ENCODE results near the gene RAP2A.

Gene RAP2A

DNA sequence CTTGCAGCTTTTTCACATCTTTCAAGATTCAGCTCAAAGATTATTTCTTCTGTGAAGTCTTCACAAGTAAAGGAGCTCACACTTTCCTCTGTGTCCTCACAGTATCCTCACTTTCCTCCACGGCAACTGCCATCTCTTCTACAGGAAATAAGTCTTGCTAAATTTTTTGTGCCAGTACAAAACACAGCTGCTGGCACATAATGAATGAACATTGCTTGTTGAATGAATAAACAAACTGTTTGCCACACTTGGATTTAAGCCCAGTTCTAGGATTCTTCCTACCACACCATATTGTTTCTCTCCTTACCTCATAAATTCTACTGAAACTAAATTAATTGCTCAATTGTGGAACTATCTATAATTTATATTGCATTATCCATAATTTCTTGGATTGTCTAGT, 59.5 kb downstream of the RAP2A start:
- Histone ChIP-seq H3K4me3 (ENCODE audit: low read length in 2 of 2) (no peak overlapping the region), H3K27me3 (ENCODE audit: control insufficient read depth in 1 of 2, insufficient read depth in 2 of 2, low read length in 2 of 2) (no peaks in the 10 kb centered on the region), H3K9me3 (ENCODE audit: control insufficient read depth in 2 of 2, low read length in 2 of 2) (peaks cover 0 to 7% of the 10 kb centered on the region in 2 donors), H3K27ac (ENCODE audit: low read length) (no peak overlapping the region), H3K9ac (ENCODE audit: low read length in 2 of 2) (no peak overlapping the region), H3K4me1 (ENCODE audit: control insufficient read depth, insufficient read depth, low read length) (no peaks in the 10 kb centered on the region), H3K36me3 (ENCODE audit: control insufficient read depth in 2 of 2, insufficient read depth in 2 of 2, low read length in 2 of 2) (no peaks in the 10 kb centered on the region)

- Histone ChIP-seq H3K4me1 (ENCODE audit: control insufficient read depth, insufficient read depth, low read length) (no peaks in the 10 kb centered on the region), H3K27ac (ENCODE audit: low read length) (no peak overlapping the region), H3K36me3 (ENCODE audit: control insufficient read depth in 2 of 2, insufficient read depth in 2 of 2, low read length in 2 of 2) (no peaks in the 10 kb centered on the region), H3K4me3 (ENCODE audit: low read length in 2 of 2) (no peak overlapping the region), H3K27me3 (ENCODE audit: control insufficient read depth in 1 of 2, insufficient read depth in 2 of 2, low read length in 2 of 2) (no peaks in the 10 kb centered on the region), H3K9ac (ENCODE audit: low read length in 2 of 2) (no peak overlapping the region), H3K9me3 (ENCODE audit: control insufficient read depth in 2 of 2, low read length in 2 of 2) (peaks cover 0 to 7% of the 10 kb centered on the region in 2 donors)
Measured at GRCh38 chr13:97495678-97496077, 61.7 kb downstream of the RAP2A start.

DNA sequence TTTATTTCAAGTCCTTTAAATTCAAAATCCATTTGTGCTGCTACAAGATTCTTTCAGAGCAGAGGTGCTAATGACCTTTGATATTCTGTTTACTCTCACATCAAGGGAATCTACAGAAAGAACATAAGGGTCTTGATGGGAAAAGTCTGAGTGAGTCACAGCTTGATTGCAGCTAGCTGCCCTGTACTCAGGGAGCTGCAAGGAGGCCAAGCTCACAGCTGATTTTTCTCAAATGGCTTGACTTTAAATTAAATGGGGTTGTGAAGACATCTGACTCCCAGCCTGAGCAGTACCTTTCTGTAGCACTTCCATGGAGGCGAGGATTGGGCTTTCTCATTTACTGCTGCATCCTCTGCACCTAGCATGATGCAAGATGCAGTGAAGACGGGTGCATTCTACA, 62.5 kb downstream of the RAP2A start:
- Histone ChIP-seq H3K9ac (ENCODE audit: low read length in 2 of 2) (no peak overlapping the region), H3K4me1 (ENCODE audit: control insufficient read depth, insufficient read depth, low read length) (no peaks in the 10 kb centered on the region), H3K4me3 (ENCODE audit: low read length in 2 of 2) (no peak overlapping the region), H3K9me3 (ENCODE audit: control insufficient read depth in 2 of 2, low read length in 2 of 2) (peaks cover 0 to 6% of the 10 kb centered on the region in 2 donors), H3K27ac (ENCODE audit: low read length) (no peak overlapping the region), H3K36me3 (ENCODE audit: control insufficient read depth in 2 of 2, insufficient read depth in 2 of 2, low read length in 2 of 2) (no peaks in the 10 kb centered on the region), H3K27me3 (ENCODE audit: control insufficient read depth in 1 of 2, insufficient read depth in 2 of 2, low read length in 2 of 2) (no peaks in the 10 kb centered on the region)

DNA sequence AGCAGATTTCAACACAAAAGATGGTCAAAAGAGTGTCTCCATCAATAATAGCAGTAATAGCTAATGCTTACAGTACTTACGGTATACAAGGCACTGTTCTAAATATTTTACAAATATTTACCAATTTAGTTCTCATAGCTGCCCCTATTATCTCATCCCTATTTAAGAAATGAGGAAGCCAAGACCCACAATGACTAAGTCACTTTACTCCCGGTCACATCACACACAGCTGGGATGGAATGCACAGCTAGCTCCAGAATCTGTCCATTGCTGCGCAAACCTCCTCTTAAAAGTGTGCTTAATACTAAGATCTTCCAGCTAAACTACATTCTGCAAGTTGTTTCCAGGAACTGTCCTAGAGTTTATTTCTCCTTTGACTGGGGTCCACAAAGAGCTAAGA, 63.4 kb downstream of the RAP2A start:
- no peak overlapping the region for H3K9ac ChIP-seq (ENCODE audit: low read length in 2 of 2)
- no peak overlapping the region for H3K27ac ChIP-seq (ENCODE audit: low read length)
- H3K4me1 ChIP-seq (ENCODE audit: control insufficient read depth, insufficient read depth, low read length), result peaks cover 2% of the 10 kb centered on the region
- H3K36me3 ChIP-seq (ENCODE audit: control insufficient read depth in 2 of 2, insufficient read depth in 2 of 2, low read length in 2 of 2), result no peaks in the 10 kb centered on the region
- no peak overlapping the region for H3K4me3 ChIP-seq (ENCODE audit: low read length in 2 of 2)
- H3K9me3 ChIP-seq (ENCODE audit: control insufficient read depth in 2 of 2, low read length in 2 of 2), result peaks cover 0 to 2% of the 10 kb centered on the region in 2 donors
- no peaks in the 10 kb centered on the region for H3K27me3 ChIP-seq (ENCODE audit: control insufficient read depth in 1 of 2, insufficient read depth in 2 of 2, low read length in 2 of 2)

- H3K4me3 ChIP-seq (ENCODE audit: low read length in 2 of 2), result no peak overlapping the region
- no peaks in the 10 kb centered on the region for H3K27me3 ChIP-seq (ENCODE audit: control insufficient read depth in 1 of 2, insufficient read depth in 2 of 2, low read length in 2 of 2)
- H3K4me1 ChIP-seq (ENCODE audit: control insufficient read depth, insufficient read depth, low read length), result peaks cover 4% of the 10 kb centered on the region
Measured at GRCh38 chr13:97498419-97498818, 64.5 kb downstream of the RAP2A start.

GRCh38 chr13:97499181-97499580, 65.2 kb downstream of the RAP2A start:
- Histone ChIP-seq H3K9ac (ENCODE audit: low read length in 2 of 2) (no peak overlapping the region), H3K9me3 (ENCODE audit: control insufficient read depth in 2 of 2, low read length in 2 of 2) (no peaks in the 10 kb centered on the region), H3K27me3 (ENCODE audit: control insufficient read depth in 1 of 2, insufficient read depth in 2 of 2, low read length in 2 of 2) (no peaks in the 10 kb centered on the region), H3K27ac (ENCODE audit: low read length) (no peak overlapping the region), H3K4me1 (ENCODE audit: control insufficient read depth, insufficient read depth, low read length) (peaks cover 4% of the 10 kb centered on the region), H3K36me3 (ENCODE audit: control insufficient read depth in 2 of 2, insufficient read depth in 2 of 2, low read length in 2 of 2) (no peaks in the 10 kb centered on the region), H3K4me3 (ENCODE audit: low read length in 2 of 2) (no peak overlapping the region)

More at GRCh38 chr13:97498419-97498818, 64.5 kb downstream of the RAP2A start:
- no peaks in the 10 kb centered on the region for H3K36me3 ChIP-seq (ENCODE audit: control insufficient read depth in 2 of 2, insufficient read depth in 2 of 2, low read length in 2 of 2)
- H3K9ac ChIP-seq (ENCODE audit: low read length in 2 of 2), result no peak overlapping the region
- no peaks in the 10 kb centered on the region for H3K9me3 ChIP-seq (ENCODE audit: control insufficient read depth in 2 of 2, low read length in 2 of 2)
- no peak overlapping the region for H3K27ac ChIP-seq (ENCODE audit: low read length)

DNA sequence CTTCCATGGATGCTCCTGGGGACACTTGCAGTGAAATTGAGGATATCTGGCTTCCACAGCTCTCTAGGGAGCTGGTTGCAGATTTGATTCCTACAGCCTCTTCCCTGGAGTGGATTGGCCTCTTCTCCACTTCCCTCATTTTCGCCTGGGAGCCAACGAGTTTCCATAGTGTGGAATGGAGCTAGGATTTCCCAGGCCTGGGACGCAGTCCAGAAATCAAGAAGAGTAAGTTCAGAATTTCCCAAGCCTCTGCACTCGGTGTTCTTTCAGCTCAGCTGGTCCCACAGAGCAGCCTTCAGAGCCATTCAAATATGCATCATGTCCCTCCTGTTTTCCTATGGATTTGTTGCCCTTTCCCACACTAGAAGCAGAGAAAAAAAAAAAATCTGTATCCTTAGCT, 68.2 kb downstream of the RAP2A start:
- Histone ChIP-seq H3K27me3 (ENCODE audit: control insufficient read depth in 1 of 2, insufficient read depth in 2 of 2, low read length in 2 of 2) (no peaks in the 10 kb centered on the region), H3K27ac (ENCODE audit: low read length) (no peak overlapping the region), H3K9me3 (ENCODE audit: control insufficient read depth in 2 of 2, low read length in 2 of 2) (no peaks in the 10 kb centered on the region), H3K9ac (ENCODE audit: low read length in 2 of 2) (no peak overlapping the region), H3K4me1 (ENCODE audit: control insufficient read depth, insufficient read depth, low read length) (peaks cover 4% of the 10 kb centered on the region), H3K36me3 (ENCODE audit: control insufficient read depth in 2 of 2, insufficient read depth in 2 of 2, low read length in 2 of 2) (no peaks in the 10 kb centered on the region), H3K4me3 (ENCODE audit: low read length in 2 of 2) (no peak overlapping the region)

GRCh38 chr13:97502706-97503105, 68.7 kb downstream of the RAP2A start:
- H3K9me3 ChIP-seq (ENCODE audit: control insufficient read depth in 2 of 2, low read length in 2 of 2), result no peaks in the 10 kb centered on the region
- H3K27ac ChIP-seq (ENCODE audit: low read length), result no peak overlapping the region
- H3K4me3 ChIP-seq (ENCODE audit: low read length in 2 of 2), result no peak overlapping the region
- H3K27me3 ChIP-seq (ENCODE audit: control insufficient read depth in 1 of 2, insufficient read depth in 2 of 2, low read length in 2 of 2), result no peaks in the 10 kb centered on the region
- H3K36me3 ChIP-seq (ENCODE audit: control insufficient read depth in 2 of 2, insufficient read depth in 2 of 2, low read length in 2 of 2), result no peaks in the 10 kb centered on the region
- peaks cover 4% of the 10 kb centered on the region for H3K4me1 ChIP-seq (ENCODE audit: control insufficient read depth, insufficient read depth, low read length)
- no peak overlapping the region for H3K9ac ChIP-seq (ENCODE audit: low read length in 2 of 2)

DNA sequence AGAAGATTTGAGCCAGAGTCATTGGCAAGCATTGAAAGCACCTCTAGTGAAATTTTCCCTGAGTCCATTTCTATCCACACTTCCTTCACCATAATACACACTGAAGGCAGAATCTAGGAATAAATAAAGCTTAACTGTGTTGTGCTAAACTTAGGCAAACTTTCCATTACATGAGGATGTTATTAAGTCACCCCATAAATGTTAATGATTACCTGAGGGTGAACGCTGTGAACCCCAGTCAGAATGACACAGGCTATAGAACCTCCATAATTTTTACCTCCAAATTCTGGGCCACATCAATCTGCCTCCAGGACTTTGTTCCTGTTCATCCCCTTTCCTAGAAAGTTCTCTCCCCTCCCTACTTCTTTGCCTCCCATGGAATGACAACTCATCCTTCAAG, 71.0 kb downstream of the RAP2A start:
- no peak overlapping the region for H3K9ac ChIP-seq (ENCODE audit: low read length in 2 of 2)
- H3K27me3 ChIP-seq (ENCODE audit: control insufficient read depth in 1 of 2, insufficient read depth in 2 of 2, low read length in 2 of 2), result no peaks in the 10 kb centered on the region
- H3K36me3 ChIP-seq (ENCODE audit: control insufficient read depth in 2 of 2, insufficient read depth in 2 of 2, low read length in 2 of 2), result no peaks in the 10 kb centered on the region
- no peak overlapping the region for H3K27ac ChIP-seq (ENCODE audit: low read length)
- no peaks in the 10 kb centered on the region for H3K9me3 ChIP-seq (ENCODE audit: control insufficient read depth in 2 of 2, low read length in 2 of 2)
- peaks cover 4% of the 10 kb centered on the region for H3K4me1 ChIP-seq (ENCODE audit: control insufficient read depth, insufficient read depth, low read length)
- H3K4me3 ChIP-seq (ENCODE audit: low read length in 2 of 2), result no peak overlapping the region

DNA sequence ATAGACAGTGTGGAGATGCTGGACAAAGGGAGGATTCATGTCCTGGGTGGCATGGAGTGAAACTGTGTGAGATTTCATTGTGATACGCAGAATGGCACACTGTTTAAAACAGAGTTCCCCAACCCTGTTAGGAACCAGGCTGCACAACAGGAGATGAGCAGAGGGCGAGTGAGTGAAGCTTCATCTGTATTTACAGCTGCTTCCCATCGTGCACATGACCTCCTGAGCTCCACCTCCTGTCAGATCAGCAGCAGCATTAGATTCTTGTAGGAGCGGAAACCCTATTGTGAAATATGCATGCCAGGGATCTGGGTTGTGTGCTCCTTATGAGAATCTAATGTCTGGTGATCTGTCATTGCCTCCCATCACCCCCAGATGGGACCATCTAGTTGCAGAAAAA, 72.5 kb downstream of the RAP2A start:
- Histone ChIP-seq H3K4me3 (ENCODE audit: low read length in 2 of 2) (no peak overlapping the region), H3K36me3 (ENCODE audit: control insufficient read depth in 2 of 2, insufficient read depth in 2 of 2, low read length in 2 of 2) (no peaks in the 10 kb centered on the region), H3K4me1 (ENCODE audit: control insufficient read depth, insufficient read depth, low read length) (peaks cover 4% of the 10 kb centered on the region), H3K9me3 (ENCODE audit: control insufficient read depth in 2 of 2, low read length in 2 of 2) (no peaks in the 10 kb centered on the region), H3K27ac (ENCODE audit: low read length) (no peak overlapping the region), H3K9ac (ENCODE audit: low read length in 2 of 2) (no peak overlapping the region), H3K27me3 (ENCODE audit: control insufficient read depth in 1 of 2, insufficient read depth in 2 of 2, low read length in 2 of 2) (no peaks in the 10 kb centered on the region)

DNA sequence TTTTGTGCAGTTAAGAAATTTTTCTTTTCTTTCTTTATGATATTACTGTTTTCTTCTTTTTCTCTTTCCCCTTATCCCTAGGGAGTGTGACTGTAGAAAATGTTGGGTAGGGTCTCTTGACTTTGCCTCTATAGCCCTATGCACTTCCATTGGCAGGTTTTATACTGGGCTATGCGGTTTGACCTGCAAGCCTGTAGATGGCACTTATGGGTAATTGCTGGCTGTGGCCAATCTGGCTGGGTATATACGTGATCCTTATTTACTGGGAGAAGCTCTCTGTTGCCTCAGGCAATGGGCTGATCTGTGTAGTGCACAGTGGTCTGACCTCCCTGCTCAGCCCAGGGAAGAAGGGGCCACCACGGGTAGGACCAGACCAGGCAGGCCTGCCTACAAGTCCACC, 78.8 kb downstream of the RAP2A start:
- Histone ChIP-seq H3K4me3 (ENCODE audit: low read length in 2 of 2) (no peak overlapping the region), H3K27ac (ENCODE audit: low read length) (no peak overlapping the region), H3K36me3 (ENCODE audit: control insufficient read depth in 2 of 2, insufficient read depth in 2 of 2, low read length in 2 of 2) (no peaks in the 10 kb centered on the region), H3K4me1 (ENCODE audit: control insufficient read depth, insufficient read depth, low read length) (no peaks in the 10 kb centered on the region), H3K9me3 (ENCODE audit: control insufficient read depth in 2 of 2, low read length in 2 of 2) (peaks cover 2 to 5% of the 10 kb centered on the region in 2 donors), H3K9ac (ENCODE audit: low read length in 2 of 2) (no peak overlapping the region), H3K27me3 (ENCODE audit: control insufficient read depth in 1 of 2, insufficient read depth in 2 of 2, low read length in 2 of 2) (no peaks in the 10 kb centered on the region)
